NT2/D1 (cell line): Measurements from ENCODE around the gene TMEM39A.

Experiments
- DNase-seq: peaks from one replicate; pipeline ENCODE4 v3.0.0-alpha.2; 2011; ENCODE audit warnings: low read depth, low spot score
- H3K27me3 ChIP-seq: 2 replicates; pipeline ENCODE4 v1.6.0; 2011; ENCODE audit warnings: mild to moderate bottlenecking; ENCODE audit not compliant: insufficient read length, insufficient read depth
- H3K36me3 ChIP-seq: 2 replicates; pipeline ENCODE4 v1.6.1; 2011; ENCODE audit warnings: mild to moderate bottlenecking, low read length, mixed read lengths; ENCODE audit not compliant: insufficient read depth, insufficient read length
- H3K4me1 ChIP-seq: 2 replicates; pipeline ENCODE4 v1.5.1; 2011; ENCODE audit not compliant: insufficient read depth, insufficient read length
- H3K4me3 ChIP-seq: 2 replicates; pipeline ENCODE4 v1.5.1; 2011; ENCODE audit warnings: low read depth; ENCODE audit not compliant: insufficient read length
- H3K9ac ChIP-seq: 2 replicates; pipeline ENCODE4 v1.6.0; 2011; ENCODE audit warnings: low read depth; ENCODE audit not compliant: insufficient read length
- H3K9me3 ChIP-seq: 2 replicates; pipeline ENCODE4 v1.5.1; 2011; ENCODE audit warnings: mild to moderate bottlenecking, low read length; ENCODE audit not compliant: insufficient read depth
- SUZ12 ChIP-seq: IDR thresholded peaks from 2 replicates; pipeline ENCODE4 v1.6.1; 2011; ENCODE audit not compliant: insufficient read length, insufficient read depth; ENCODE audit errors: extremely low read depth
- YY1 ChIP-seq: IDR thresholded peaks from 2 replicates; pipeline ENCODE4 v1.6.1; 2011; ENCODE audit not compliant: insufficient read length, insufficient read depth
- ZNF274 ChIP-seq: IDR thresholded peaks from 2 replicates; pipeline ENCODE4 v1.6.1; 2011; ENCODE audit warnings: mild to moderate bottlenecking, low read depth, low read length

The TMEM39A gene, protein sequence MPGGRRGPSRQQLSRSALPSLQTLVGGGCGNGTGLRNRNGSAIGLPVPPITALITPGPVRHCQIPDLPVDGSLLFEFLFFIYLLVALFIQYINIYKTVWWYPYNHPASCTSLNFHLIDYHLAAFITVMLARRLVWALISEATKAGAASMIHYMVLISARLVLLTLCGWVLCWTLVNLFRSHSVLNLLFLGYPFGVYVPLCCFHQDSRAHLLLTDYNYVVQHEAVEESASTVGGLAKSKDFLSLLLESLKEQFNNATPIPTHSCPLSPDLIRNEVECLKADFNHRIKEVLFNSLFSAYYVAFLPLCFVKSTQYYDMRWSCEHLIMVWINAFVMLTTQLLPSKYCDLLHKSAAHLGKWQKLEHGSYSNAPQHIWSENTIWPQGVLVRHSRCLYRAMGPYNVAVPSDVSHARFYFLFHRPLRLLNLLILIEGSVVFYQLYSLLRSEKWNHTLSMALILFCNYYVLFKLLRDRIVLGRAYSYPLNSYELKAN

DNA sequence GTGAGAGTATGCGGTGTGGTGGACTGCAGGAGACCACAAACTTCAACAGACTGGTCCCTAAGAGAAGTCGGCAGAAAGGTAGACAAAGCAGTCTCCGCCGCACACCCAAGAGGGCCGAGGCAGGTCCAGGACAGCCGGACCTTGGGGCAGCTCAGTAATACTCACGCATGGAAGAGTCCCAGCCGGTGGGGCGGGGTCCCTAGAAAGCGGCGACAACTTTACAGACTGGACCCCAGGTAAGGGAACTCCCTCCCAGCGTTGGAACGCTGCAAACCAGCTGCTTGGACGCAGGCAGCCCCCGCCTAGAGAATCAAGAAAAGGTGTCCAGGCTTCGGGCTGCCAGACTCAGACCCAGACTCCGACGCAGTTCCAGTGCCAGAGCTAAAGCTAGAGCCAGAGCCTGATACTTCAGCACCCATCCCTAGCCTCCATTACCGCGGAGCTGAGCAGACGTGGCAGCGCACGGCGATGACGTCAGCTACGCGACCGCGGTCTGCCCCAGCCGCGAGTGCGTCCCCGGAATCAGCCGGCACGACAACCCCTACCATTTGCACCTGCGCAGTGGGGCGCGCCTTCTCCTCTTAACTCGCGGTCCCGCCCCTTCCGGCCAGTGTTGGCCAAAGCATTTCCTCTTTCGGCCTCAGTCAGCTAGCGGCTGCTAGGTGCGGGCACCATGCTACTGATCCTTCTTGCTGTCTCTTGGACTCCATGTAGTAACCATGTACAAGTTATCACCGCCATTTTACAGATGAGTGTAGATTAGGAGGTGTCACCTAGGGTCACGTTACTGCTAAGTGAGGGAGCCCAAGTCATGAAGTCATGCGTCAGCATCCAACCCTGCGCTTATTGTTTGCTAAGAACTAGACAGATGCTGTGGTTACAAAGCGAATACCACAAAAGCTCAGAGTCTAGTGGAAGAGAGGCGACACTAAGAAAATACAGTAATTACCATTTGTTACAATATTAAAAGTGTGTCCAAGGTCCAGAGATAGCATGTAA lies at the start of gene TMEM39A:
TSS of gene TMEM39A (minus strand) at position 445 of the 999 bp plus-strand sequence. CDS start 1,541 bp downstream, outside the sequence.
- Histone ChIP-seq H3K9ac (peak within 1 kb of the TSS; percentile 97), H3K4me3 (peak within 1 kb of the TSS; percentile 90), H3K4me1 (no peaks in the 10 kb centered on the region), H3K27me3 (no peaks in the 10 kb centered on the region), H3K9me3 (no peaks in the 10 kb centered on the region), H3K36me3 (peaks cover 37% of the 10 kb centered on the region)
- TF ChIP-seq ZNF274: no peak
- peak; percentile 84 for TF ChIP-seq YY1
- no peak for TF ChIP-seq SUZ12
- peak; percentile 98 for DNase-seq

DNA sequence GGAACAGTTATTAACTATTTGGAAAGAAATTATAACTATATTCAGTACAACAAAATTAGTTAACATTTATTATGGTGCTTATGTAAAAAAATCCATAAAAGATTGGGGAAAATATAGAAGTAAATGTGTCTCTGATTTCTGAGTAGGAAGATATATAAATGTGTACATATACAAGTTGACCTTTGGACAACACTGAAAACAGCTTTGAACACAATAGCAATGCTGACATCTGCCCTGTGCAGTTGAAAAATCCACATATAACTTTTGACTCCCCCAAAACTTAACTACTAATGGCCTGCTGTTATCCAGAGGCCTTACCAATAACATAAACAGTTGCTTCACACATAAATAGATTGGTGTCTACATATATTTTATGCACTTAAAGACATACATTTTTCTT lies 47.3 kb upstream of the TMEM39A start:
- no peaks in the 10 kb centered on the region for H3K27me3 ChIP-seq
- H3K9ac ChIP-seq: no peak overlapping the region
- no peak overlapping the region for H3K4me3 ChIP-seq
- DNase-seq: no peak
- H3K4me1 ChIP-seq: no peaks in the 10 kb centered on the region
- no peaks in the 10 kb centered on the region for H3K9me3 ChIP-seq
- TF ChIP-seq YY1 (no peak), ZNF274 (no peak), SUZ12 (no peak)
- H3K36me3 ChIP-seq: peaks cover 90% of the 10 kb centered on the region

DNA sequence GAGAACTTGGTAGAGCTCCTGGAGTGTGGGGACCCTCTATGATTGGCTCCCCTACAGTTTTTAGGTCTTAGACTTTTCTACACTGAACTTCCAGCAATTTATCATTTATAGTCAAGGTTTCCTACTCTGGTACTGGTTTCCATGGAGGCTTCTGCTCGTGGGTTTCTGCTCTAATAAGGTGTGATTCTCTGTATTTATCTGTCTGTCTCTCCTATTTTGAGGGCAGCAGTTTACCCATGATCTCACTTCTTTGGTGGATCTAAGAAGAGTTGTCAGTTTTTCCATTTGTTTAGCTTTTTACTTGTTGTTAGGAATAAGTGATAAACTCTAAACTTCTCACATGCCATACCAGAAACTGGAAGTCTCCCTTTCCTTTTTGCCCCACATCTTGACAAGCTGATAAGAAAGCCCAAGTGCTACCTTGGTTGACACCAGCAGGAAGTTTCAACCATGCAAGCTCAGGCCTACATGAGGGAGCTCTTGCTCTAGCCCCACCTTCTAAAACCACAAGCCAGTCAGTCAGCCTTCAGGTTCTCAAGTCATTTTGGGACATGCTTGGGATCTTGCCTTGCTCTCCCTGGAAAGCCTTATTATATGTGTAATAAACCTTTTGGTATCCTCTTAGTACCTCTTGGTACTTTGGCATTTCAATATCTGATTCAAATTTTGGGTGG lies 44.9 kb upstream of the TMEM39A start:
- Histone ChIP-seq H3K4me1 (no peaks in the 10 kb centered on the region), H3K9ac (no peak overlapping the region), H3K9me3 (no peaks in the 10 kb centered on the region), H3K27me3 (no peaks in the 10 kb centered on the region), H3K4me3 (no peak overlapping the region), H3K36me3 (peaks cover 89% of the 10 kb centered on the region)
- TF ChIP-seq ZNF274: no peak
- TF ChIP-seq SUZ12: no peak
- no peak for TF ChIP-seq YY1
- no peak for DNase-seq

DNA sequence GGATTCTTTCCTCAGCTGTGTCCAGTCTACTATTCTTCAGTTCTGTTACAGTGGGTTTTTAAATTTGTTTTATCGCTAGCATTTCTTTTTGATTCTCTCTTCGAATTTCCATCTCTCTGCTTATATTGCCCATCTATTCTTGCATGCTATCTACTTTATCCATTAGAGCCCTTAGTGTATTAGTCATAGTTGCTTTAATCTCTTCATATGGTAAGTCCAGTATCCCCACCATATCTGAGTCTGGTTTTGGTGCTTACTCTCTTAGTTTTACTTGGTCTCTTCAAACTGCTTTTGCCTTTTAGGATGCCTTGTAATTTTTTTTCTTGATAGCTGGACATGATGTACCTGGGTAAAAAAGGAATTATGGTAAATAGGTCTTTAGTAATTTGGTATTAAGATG lies 44.0 kb upstream of the TMEM39A start:
- Histone ChIP-seq H3K4me3 (no peak overlapping the region), H3K4me1 (no peaks in the 10 kb centered on the region), H3K27me3 (no peaks in the 10 kb centered on the region), H3K36me3 (peaks cover 90% of the 10 kb centered on the region), H3K9me3 (no peaks in the 10 kb centered on the region), H3K9ac (no peak overlapping the region)
- no peak for DNase-seq
- TF ChIP-seq ZNF274 (no peak), YY1 (no peak), SUZ12 (no peak)

DNA sequence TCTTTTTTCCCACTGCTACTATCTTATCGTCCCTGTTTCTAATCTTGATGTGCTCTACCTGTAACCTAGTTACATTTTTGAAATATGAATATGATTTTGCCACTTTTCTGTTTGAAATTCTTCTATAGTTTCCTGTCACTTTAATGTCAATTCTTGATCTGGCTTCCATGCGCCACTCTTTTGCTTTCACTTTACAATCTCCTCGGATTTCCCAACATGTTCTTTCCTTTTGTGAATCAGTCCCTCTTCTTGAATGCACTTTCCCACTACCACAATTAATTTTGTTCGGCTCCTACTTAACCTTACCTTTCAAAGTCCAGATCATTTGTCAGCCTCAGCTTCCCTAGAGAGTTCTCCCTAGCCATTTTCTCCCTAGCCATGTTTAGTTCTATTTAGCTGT lies 43.2 kb upstream of the TMEM39A start:
- Histone ChIP-seq H3K36me3 (peaks cover 93% of the 10 kb centered on the region), H3K27me3 (no peaks in the 10 kb centered on the region), H3K4me3 (no peak overlapping the region), H3K9ac (no peak overlapping the region), H3K9me3 (no peaks in the 10 kb centered on the region), H3K4me1 (no peaks in the 10 kb centered on the region)
- no peak for DNase-seq
- TF ChIP-seq YY1 (no peak), ZNF274 (no peak), SUZ12 (no peak)

DNA sequence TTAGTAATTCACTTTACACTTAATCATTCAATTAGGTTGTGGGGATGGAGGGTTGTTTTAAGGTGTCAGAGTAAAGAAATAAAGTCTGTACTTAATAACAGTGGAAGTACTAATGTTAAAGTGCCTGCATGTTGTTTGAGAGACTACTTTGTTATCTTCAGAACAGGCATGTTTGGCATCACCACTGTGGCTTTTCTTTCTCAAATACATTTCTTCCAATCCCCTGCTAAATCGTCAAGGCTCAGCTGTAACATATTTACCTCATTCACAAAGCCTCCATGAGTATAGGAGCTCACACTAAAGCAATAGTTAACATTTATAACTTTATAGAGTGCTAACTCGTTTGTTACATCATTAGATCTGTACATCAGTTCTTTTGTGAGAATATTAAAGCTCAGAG lies 37.5 kb upstream of the TMEM39A start:
- no peaks in the 10 kb centered on the region for H3K27me3 ChIP-seq
- no peaks in the 10 kb centered on the region for H3K9me3 ChIP-seq
- H3K36me3 ChIP-seq: peaks cover 57% of the 10 kb centered on the region
- no peaks in the 10 kb centered on the region for H3K4me1 ChIP-seq
- peak overlapping the region; percentile 97 for H3K4me3 ChIP-seq
- TF ChIP-seq ZNF274: no peak
- peak overlapping the region; percentile 2 for H3K9ac ChIP-seq
- no peak for DNase-seq
